ENCODE measurements around the gene LARGE1.

DNA sequence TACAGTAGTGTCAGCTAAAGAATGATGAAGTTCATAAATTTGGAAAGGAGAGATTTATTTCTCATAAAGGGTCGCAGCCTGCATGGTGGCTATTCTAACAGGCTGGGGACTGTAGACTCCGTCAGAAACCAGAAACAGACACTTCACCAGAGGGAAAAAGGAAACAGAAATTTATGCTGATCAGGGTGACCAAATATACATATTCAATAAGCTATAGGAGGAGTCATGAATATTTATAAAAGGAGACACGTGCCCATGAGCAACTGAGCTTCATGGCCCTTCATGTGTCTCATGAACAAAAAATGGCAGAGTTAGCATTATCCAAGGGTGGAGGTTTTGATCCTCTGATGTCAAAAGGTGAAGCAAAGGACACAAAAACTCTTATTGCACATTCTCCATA is 392.1 kb downstream of the LARGE1 start:
- TF ChIP-seq, protein P1, sequence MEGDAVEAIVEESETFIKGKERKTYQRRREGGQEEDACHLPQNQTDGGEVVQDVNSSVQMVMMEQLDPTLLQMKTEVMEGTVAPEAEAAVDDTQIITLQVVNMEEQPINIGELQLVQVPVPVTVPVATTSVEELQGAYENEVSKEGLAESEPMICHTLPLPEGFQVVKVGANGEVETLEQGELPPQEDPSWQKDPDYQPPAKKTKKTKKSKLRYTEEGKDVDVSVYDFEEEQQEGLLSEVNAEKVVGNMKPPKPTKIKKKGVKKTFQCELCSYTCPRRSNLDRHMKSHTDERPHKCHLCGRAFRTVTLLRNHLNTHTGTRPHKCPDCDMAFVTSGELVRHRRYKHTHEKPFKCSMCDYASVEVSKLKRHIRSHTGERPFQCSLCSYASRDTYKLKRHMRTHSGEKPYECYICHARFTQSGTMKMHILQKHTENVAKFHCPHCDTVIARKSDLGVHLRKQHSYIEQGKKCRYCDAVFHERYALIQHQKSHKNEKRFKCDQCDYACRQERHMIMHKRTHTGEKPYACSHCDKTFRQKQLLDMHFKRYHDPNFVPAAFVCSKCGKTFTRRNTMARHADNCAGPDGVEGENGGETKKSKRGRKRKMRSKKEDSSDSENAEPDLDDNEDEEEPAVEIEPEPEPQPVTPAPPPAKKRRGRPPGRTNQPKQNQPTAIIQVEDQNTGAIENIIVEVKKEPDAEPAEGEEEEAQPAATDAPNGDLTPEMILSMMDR (IDR thresholded peaks at IDR 0.05; ENCODE audit: low read depth, low read length) = no peak
- TF ChIP-seq POLR2A (IDR thresholded peaks at IDR 0.05; ENCODE audit: extremely low read depth, insufficient read length) = no peak

Measured in NB4 (cell line).